Esophagus mucosa (tissue), 1 donor: Measurements from ENCODE around the gene PSME3IP1. TPM values are rescaled to one million over a fixed set of nuclear protein-coding genes. Genes with fewer than 3 reads are reported as not detected.
"Not testable (repeated sequence)": the region's sequence is repeated elsewhere in the genome, so short reads cannot be mapped to it uniquely, and the experiment has no call there.

ENCODE experiments used
- ATAC-seq: fragments of 200-7000 bp; cut with Tn5 transposase; one replicate; pipeline ENCODE4 v1.9.1; 2020
- total RNA-seq: library from RNA; stranded (reverse); gene quantifications from one replicate; pipeline ENCODE4 v1.2.4, GENCODE V29; 2023
- donor health status: DM: yes; HTN: yes; CAD: no.

The PSME3IP1 gene
- total RNA-seq, 1 donor from 2014 or later = 63.1 TPM

GRCh38 chr16:57196753-57197152, 10.9 kb upstream of the PSME3IP1 start:
- ATAC-seq = no peak

- no peak for ATAC-seq
These were observed 10.4 kb upstream of the PSME3IP1 start for GRCh38 chr16:57196286-57196685.

GRCh38 chr16:57194512-57194911, 8.7 kb upstream of the PSME3IP1 start:
- peak; percentile 75 for ATAC-seq

- no peak for ATAC-seq
These were observed 7.1 kb upstream of the PSME3IP1 start for GRCh38 chr16:57192720-57193486.

GRCh38 chr16:57192146-57192545, 6.3 kb upstream of the PSME3IP1 start:
- no peak for ATAC-seq

- ATAC-seq = no peak
These were observed 5.3 kb upstream of the PSME3IP1 start for GRCh38 chr16:57191056-57191571.

GRCh38 chr16:57190136-57190535, 4.3 kb upstream of the PSME3IP1 start:
- no peak for ATAC-seq

- not testable (repeated sequence) for ATAC-seq
These were observed 3.7 kb upstream of the PSME3IP1 start for GRCh38 chr16:57189527-57189926.

GRCh38 chr16:57188711-57189002, 2.8 kb upstream of the PSME3IP1 start:
- no peak for ATAC-seq

- ATAC-seq = not testable (repeated sequence)
These were observed 2.3 kb upstream of the PSME3IP1 start for GRCh38 chr16:57187902-57188710.

- ATAC-seq = no peak
These were observed 1.3 kb upstream of the PSME3IP1 start for GRCh38 chr16:57186872-57187854.

- peak; percentile 32 for ATAC-seq
These were observed 344 bp downstream of the PSME3IP1 start for GRCh38 chr16:57185446-57185944.

GRCh38 chr16:57184887-57185445, 873 bp downstream of the PSME3IP1 start:
- ATAC-seq = no peak

GRCh38 chr16:57184113-57184512, 1.7 kb downstream of the PSME3IP1 start:
- no peak for ATAC-seq

- no peak for ATAC-seq
These were observed 6.5 kb downstream of the PSME3IP1 start for GRCh38 chr16:57179215-57179828.

- ATAC-seq = no peak
These were observed 7.0 kb downstream of the PSME3IP1 start for GRCh38 chr16:57178793-57179212.

GRCh38 chr16:57178196-57178595, 7.6 kb downstream of the PSME3IP1 start:
- ATAC-seq = no peak

- no peak for ATAC-seq
These were observed 9.9 kb downstream of the PSME3IP1 start for GRCh38 chr16:57175896-57176295.

- no peak for ATAC-seq
These were observed 13.0 kb downstream of the PSME3IP1 start for GRCh38 chr16:57172721-57173290.

- no peak for ATAC-seq
These were observed 16.5 kb downstream of the PSME3IP1 start for GRCh38 chr16:57169327-57169726.

GRCh38 chr16:57167953-57168352, 17.9 kb downstream of the PSME3IP1 start:
- ATAC-seq = peak; percentile 65
